ENCODE data around the gene SLC22A2. TPM values are rescaled to one million over a fixed set of nuclear protein-coding genes. Genes with fewer than 3 reads are reported as not detected.

SLC22A2 gene
- total and polyA plus RNA-seq, 4 donors, result not detected

DNA sequence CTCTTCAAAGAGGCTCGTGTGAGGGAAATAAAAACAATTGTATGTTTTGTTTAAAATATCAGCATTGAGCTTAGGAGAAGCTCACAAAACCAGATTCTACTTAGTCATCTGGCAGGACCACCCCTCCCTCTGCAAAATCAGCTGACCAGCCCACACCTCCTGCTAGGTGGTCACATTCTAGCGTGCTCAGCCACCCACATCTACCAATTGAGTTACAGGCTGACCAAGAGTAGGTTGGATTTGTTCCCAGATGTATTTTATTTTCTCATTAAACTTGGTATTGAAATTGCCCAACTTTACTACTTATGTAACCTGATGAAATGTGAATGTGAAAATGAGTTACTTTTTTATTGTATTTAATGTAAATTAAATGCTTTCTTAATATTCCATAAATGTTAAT, 56.2 kb downstream of the SLC22A2 start:
- no peak for DNase-seq (ENCODE audit: low spot score)
- no peak overlapping the region for H3K4me3 ChIP-seq (ENCODE audit: low read depth in 1 of 3, low read length in 3 of 3)
- no peak overlapping the region for H3K9ac ChIP-seq (ENCODE audit: low read depth in 1 of 2, low read length in 2 of 2)
- no peaks in the 10 kb centered on the region for H3K27me3 ChIP-seq (ENCODE audit: control insufficient read depth in 4 of 4, insufficient read depth in 4 of 4, low read length in 3 of 4)
- no peak overlapping the region for H3K27ac ChIP-seq (ENCODE audit: low read depth in 1 of 2, low read length in 2 of 2)
- H3K9me3 ChIP-seq (ENCODE audit: control insufficient read depth in 4 of 4, low read length in 3 of 4), result no peaks in the 10 kb centered on the region
- 79% methylated on average over 2 of the region's 2 CpGs for WGBS
- H3K4me1 ChIP-seq (ENCODE audit: control insufficient read depth in 4 of 4, insufficient read depth in 4 of 4, low read length in 3 of 4), result peaks cover 0 to 5% (median under 1%) of the 10 kb centered on the region in 4 donors
- no peaks in the 10 kb centered on the region for H3K36me3 ChIP-seq (ENCODE audit: control insufficient read depth in 4 of 4, insufficient read depth in 3 of 4, low read depth in 1 of 4, low read length in 3 of 4)
- TF ChIP-seq JUND (IDR thresholded peaks at IDR 0.05) (no peak), RAD21 (IDR thresholded peaks at IDR 0.05) (no peak)

GRCh38 chr6:160201061-160201460, 57.6 kb downstream of the SLC22A2 start:
- H3K9ac ChIP-seq (ENCODE audit: low read depth in 1 of 2, low read length in 2 of 2), result no peak overlapping the region
- no peak overlapping the region for H3K27ac ChIP-seq (ENCODE audit: low read depth in 1 of 2, low read length in 2 of 2)
- peaks cover 0 to 5% (median under 1%) of the 10 kb centered on the region in 4 donors for H3K4me1 ChIP-seq (ENCODE audit: control insufficient read depth in 4 of 4, insufficient read depth in 4 of 4, low read length in 3 of 4)
- H3K4me3 ChIP-seq (ENCODE audit: low read depth in 1 of 3, low read length in 3 of 3), result no peak overlapping the region
- no peaks in the 10 kb centered on the region for H3K27me3 ChIP-seq (ENCODE audit: control insufficient read depth in 4 of 4, insufficient read depth in 4 of 4, low read length in 3 of 4)
- no peak for DNase-seq (ENCODE audit: low spot score)
- no peaks in the 10 kb centered on the region for H3K36me3 ChIP-seq (ENCODE audit: control insufficient read depth in 4 of 4, insufficient read depth in 3 of 4, low read depth in 1 of 4, low read length in 3 of 4)
- TF ChIP-seq SP1 (IDR thresholded peaks at IDR 0.05) (no peak), HNF4A (conservative IDR thresholded peaks at IDR 0.05) (no peak), ZBTB33 (IDR thresholded peaks at IDR 0.05) (no peak), EGR1 (IDR thresholded peaks at IDR 0.05; ENCODE audit: low read depth in 2 of 2) (no peak), TAF1 (conservative IDR thresholded peaks at IDR 0.05) (no peak), YY1 (IDR thresholded peaks at IDR 0.05) (no peak), JUND (IDR thresholded peaks at IDR 0.05) (no peak), GABPA (IDR thresholded peaks at IDR 0.05 in 1 of 2, conservative IDR thresholded peaks at IDR 0.05 in 1 of 2) (no peak)
- H3K9me3 ChIP-seq (ENCODE audit: control insufficient read depth in 4 of 4, low read length in 3 of 4), result no peaks in the 10 kb centered on the region
- 93% methylated on average over 2 of the region's 2 CpGs for WGBS

DNA sequence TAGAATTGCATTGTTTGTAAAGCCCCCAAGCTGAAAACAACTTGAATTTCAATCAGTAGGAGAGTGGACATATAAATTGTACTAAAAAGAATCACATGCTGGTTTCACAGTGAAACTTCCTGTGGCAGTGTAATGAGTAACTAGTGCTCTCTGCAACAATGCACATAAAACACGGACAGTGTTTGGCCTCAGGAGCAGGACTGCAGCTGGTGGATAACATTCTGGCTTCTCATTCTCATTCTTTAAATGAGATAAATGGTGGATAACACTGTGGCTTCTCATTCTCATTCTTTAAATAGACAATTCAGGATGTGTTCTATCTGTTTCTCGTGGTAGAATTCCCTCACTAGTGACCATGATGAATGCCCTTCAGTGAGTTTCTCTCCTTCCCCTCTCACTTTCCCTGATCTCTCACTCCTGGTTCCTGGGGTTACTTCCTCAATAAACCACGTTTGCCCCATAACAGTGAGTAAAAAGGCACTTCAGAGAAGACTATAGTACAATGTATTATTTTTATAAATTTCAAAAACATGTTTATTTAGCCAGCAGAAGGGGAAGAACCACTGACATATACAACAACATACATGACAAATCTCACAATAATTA, 59.9 kb downstream of the SLC22A2 start:
- no peaks in the 10 kb centered on the region for H3K27me3 ChIP-seq (ENCODE audit: control insufficient read depth in 4 of 4, insufficient read depth in 4 of 4, low read length in 3 of 4)
- H3K36me3 ChIP-seq (ENCODE audit: control insufficient read depth in 4 of 4, insufficient read depth in 3 of 4, low read depth in 1 of 4, low read length in 3 of 4), result no peaks in the 10 kb centered on the region
- H3K27ac ChIP-seq (ENCODE audit: low read depth in 1 of 2, low read length in 2 of 2), result peak overlapping the region; percentile 5 to 47
- 7% methylated on average over 3 of the region's 3 CpGs for WGBS
- peaks cover 0 to 5% (median 2%) of the 10 kb centered on the region in 4 donors for H3K9me3 ChIP-seq (ENCODE audit: control insufficient read depth in 4 of 4, low read length in 3 of 4)
- H3K4me3 ChIP-seq (ENCODE audit: low read depth in 1 of 3, low read length in 3 of 3), result no peak overlapping the region
- TF ChIP-seq HNF4G (IDR thresholded peaks at IDR 0.05) (peak; percentile 7), TAF1 (conservative IDR thresholded peaks at IDR 0.05) (no peak), NR2F2 (IDR thresholded peaks at IDR 0.05) (no peak), FOXA2 (IDR thresholded peaks at IDR 0.05) (no peak), HNF4A (conservative IDR thresholded peaks at IDR 0.05) (peak in 1 of 2 donors; percentile 11), RAD21 (IDR thresholded peaks at IDR 0.05) (peak; percentile 11 to 31), ATF3 (IDR thresholded peaks at IDR 0.05) (no peak), FOXA1 (IDR thresholded peaks at IDR 0.05) (no peak), JUND (IDR thresholded peaks at IDR 0.05) (no peak), YY1 (IDR thresholded peaks at IDR 0.05) (peak; percentile 35), SP1 (IDR thresholded peaks at IDR 0.05) (peak; percentile 42)
- TF ChIP-seq, protein P1, sequence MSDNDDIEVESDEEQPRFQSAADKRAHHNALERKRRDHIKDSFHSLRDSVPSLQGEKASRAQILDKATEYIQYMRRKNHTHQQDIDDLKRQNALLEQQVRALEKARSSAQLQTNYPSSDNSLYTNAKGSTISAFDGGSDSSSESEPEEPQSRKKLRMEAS (IDR thresholded peaks at IDR 0.05), result no peak
- TF ChIP-seq, protein P2, sequence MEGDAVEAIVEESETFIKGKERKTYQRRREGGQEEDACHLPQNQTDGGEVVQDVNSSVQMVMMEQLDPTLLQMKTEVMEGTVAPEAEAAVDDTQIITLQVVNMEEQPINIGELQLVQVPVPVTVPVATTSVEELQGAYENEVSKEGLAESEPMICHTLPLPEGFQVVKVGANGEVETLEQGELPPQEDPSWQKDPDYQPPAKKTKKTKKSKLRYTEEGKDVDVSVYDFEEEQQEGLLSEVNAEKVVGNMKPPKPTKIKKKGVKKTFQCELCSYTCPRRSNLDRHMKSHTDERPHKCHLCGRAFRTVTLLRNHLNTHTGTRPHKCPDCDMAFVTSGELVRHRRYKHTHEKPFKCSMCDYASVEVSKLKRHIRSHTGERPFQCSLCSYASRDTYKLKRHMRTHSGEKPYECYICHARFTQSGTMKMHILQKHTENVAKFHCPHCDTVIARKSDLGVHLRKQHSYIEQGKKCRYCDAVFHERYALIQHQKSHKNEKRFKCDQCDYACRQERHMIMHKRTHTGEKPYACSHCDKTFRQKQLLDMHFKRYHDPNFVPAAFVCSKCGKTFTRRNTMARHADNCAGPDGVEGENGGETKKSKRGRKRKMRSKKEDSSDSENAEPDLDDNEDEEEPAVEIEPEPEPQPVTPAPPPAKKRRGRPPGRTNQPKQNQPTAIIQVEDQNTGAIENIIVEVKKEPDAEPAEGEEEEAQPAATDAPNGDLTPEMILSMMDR (IDR thresholded peaks at IDR 0.05; ENCODE audit: low read depth, low read length, missing input control), result no peak
- DNase-seq (ENCODE audit: low spot score), result no peak
- peaks cover 0 to 5% (median under 1%) of the 10 kb centered on the region in 4 donors for H3K4me1 ChIP-seq (ENCODE audit: control insufficient read depth in 4 of 4, insufficient read depth in 4 of 4, low read length in 3 of 4)
- no peak overlapping the region for H3K9ac ChIP-seq (ENCODE audit: low read depth in 1 of 2, low read length in 2 of 2)

Measured in liver (tissue), 9 donors.